CD14-positive monocyte (primary cell): ENCODE data around the gene COL27A1. TPM values are rescaled to one million over a fixed set of nuclear protein-coding genes. Genes with fewer than 3 reads are reported as not detected.

Experiments used
- DNase-seq, 3 donors: peaks; one replicate each; pipeline ENCODE4 v3.0.0-alpha.2; 2011 to 2022
- H2AFZ ChIP-seq: 2 replicates; pipeline ENCODE4 v1.6.0; 2012; ENCODE audit warnings: mild to moderate bottlenecking, low read depth, low read length, inconsistent platforms; ENCODE audit not compliant: insufficient read depth, poor library complexity, severe bottlenecking
- H3K27ac ChIP-seq, 2 donors: 1 replicate in 1 of 2; 2 replicates in 1 of 2; pipeline ENCODE4 v1.5.1; 2012 to 2013; ENCODE audit warnings: low read length in 2 of 2, control low read depth in 1 of 2, inconsistent platforms in 1 of 2, low read depth in 1 of 2, mild to moderate bottlenecking in 1 of 2
- H3K27me3 ChIP-seq, 2 donors: one replicate each; pipeline versions ENCODE4 v1.6.0 to v1.6.1; 2011 to 2013; ENCODE audit warnings: low read length in 2 of 2; ENCODE audit not compliant: control insufficient read depth in 2 of 2, insufficient read depth in 2 of 2
- H3K36me3 ChIP-seq, 2 donors: replicated peaks in 1 of 2; 1 replicate in 1 of 2; 2 replicates in 1 of 2; pipeline versions ENCODE4 v1.5.1 to v1.6.1; 2012 to 2013; ENCODE audit warnings: low read length in 2 of 2, control low read depth in 1 of 2, inconsistent platforms in 1 of 2, mild to moderate bottlenecking in 1 of 2; ENCODE audit not compliant: insufficient read depth in 2 of 2, control insufficient read depth in 1 of 2
- H3K4me1 ChIP-seq, 2 donors: 1 replicate in 1 of 2; 2 replicates in 1 of 2; pipeline versions ENCODE4 v1.5.1 to v1.6.1; 2012 to 2013; ENCODE audit warnings: low read length in 2 of 2, control low read depth in 1 of 2, inconsistent platforms in 1 of 2, mild to moderate bottlenecking in 1 of 2, moderate library complexity in 1 of 2; ENCODE audit not compliant: insufficient read depth in 2 of 2, control insufficient read depth in 1 of 2
- H3K4me2 ChIP-seq: replicated peaks from 2 replicates; pipeline ENCODE3; 2012; ENCODE audit warnings: low read length, moderate library complexity, mild to moderate bottlenecking; ENCODE audit not compliant: poor library complexity, severe bottlenecking; ENCODE audit errors: extremely low read depth
- H3K4me3 ChIP-seq, 3 experiments: fragments of 200-600 bp in 1 of 3; sonication (generic) in 1 of 3; replicated peaks in 1 of 3; 1 replicate in 2 of 3; 2 replicates in 1 of 3; pipeline ENCODE4 v1.5.1; 2011 to 2013; ENCODE audit warnings: low read length in 3 of 3, mild to moderate bottlenecking in 3 of 3, control low read depth in 2 of 3, low read depth in 2 of 3, inconsistent platforms in 1 of 3, moderate library complexity in 1 of 3
- H3K79me2 ChIP-seq: 2 replicates; pipeline ENCODE4 v1.6.0; 2012; ENCODE audit warnings: mild to moderate bottlenecking, control low read depth, inconsistent platforms, low read length, moderate library complexity; ENCODE audit not compliant: insufficient read depth
- H3K9ac ChIP-seq: 2 replicates; pipeline ENCODE4 v1.6.0; 2017; ENCODE audit warnings: low read length, mild to moderate bottlenecking; ENCODE audit not compliant: insufficient read depth, poor library complexity, severe bottlenecking
- H3K9me3 ChIP-seq, 2 donors: replicated peaks in 1 of 2; 1 replicate in 1 of 2; 2 replicates in 1 of 2; pipeline versions ENCODE4 v1.5.1 to v1.6.1; 2012 to 2013; ENCODE audit warnings: low read length in 2 of 2, control low read depth in 1 of 2; ENCODE audit not compliant: control insufficient read depth in 1 of 2, insufficient read depth in 1 of 2
- H4K20me1 ChIP-seq: 2 replicates; pipeline ENCODE4 v1.6.0; 2012; ENCODE audit warnings: mild to moderate bottlenecking, low read length, control low read depth, moderate library complexity; ENCODE audit not compliant: insufficient read depth
- H3K27ac Mint-ChIP-seq, 7 donors: one replicate each; pipeline ENCODE4 v1.8.0; 2020; ENCODE audit warnings: mild to moderate bottlenecking in 7 of 7, mixed read lengths in 7 of 7, moderate library complexity in 6 of 7, inconsistent platforms in 2 of 7
- H3K27me3 Mint-ChIP-seq, 3 donors: one replicate each; pipeline ENCODE4 v1.8.0; 2021 to 2022; ENCODE audit warnings: low read depth in 3 of 3, mild to moderate bottlenecking in 3 of 3, mixed read lengths in 3 of 3, moderate library complexity in 3 of 3, inconsistent platforms in 1 of 3
- H3K36me3 Mint-ChIP-seq, 2 donors: one replicate each; pipeline ENCODE4 v1.8.0; 2020; ENCODE audit warnings: mixed read lengths in 2 of 2, inconsistent platforms in 1 of 2, mild to moderate bottlenecking in 1 of 2
- H3K4me1 Mint-ChIP-seq: one replicate; pipeline ENCODE4 v1.8.0; 2020; ENCODE audit warnings: mild to moderate bottlenecking, mixed read lengths
- H3K4me3 Mint-ChIP-seq, 2 donors: one replicate each; pipeline ENCODE4 v1.8.0; 2020; ENCODE audit warnings: mild to moderate bottlenecking in 2 of 2, mixed read lengths in 2 of 2, moderate library complexity in 1 of 2
- H3K9me3 Mint-ChIP-seq, 7 donors: one replicate each; pipeline ENCODE4 v1.8.0; 2020 to 2022; ENCODE audit warnings: mixed read lengths in 7 of 7, mild to moderate bottlenecking in 6 of 7, moderate library complexity in 6 of 7, inconsistent platforms in 2 of 7
- WGBS: methylation state at CpG from one replicate; pipeline ENCODE4 v1.1.5; 2013; ENCODE audit warnings: missing lambda C conversion rate; ENCODE audit not compliant: insufficient coverage; 5-methylcytosine and 5-hydroxymethylcytosine counted together
- intact Hi-C, 2 donors: fragments of 100-400 bp; cut with micrococcal nuclease; formaldehyde crosslinking; loops; one replicate each; pipeline versions ENCODE4 v1.15.0 to v1.15.1; 2023
- polyA plus RNA-seq, 3 donors: library from polyadenylated mRNA; depleted of rRNA in 1 of 3; unstranded in 2 of 3; stranded (reverse) in 1 of 3; fragments of 300-500 nt in 2 of 3; fragments of >200 nt in 1 of 3; fragmentation: Illumina TruSeq in 2 of 3; gene quantifications; 1 replicate in 2 of 3; 2 replicates in 1 of 3; pipeline ENCODE4 v1.2.3, GENCODE V29; 2012 to 2021
- TF ChIP-seq, protein P1 (sequence below): fragments of 200-600 bp; IDR thresholded peaks from one replicate; pipeline ENCODE4 v1.8.0; 2022; ENCODE audit warnings: antibody characterized with exemption, mild to moderate bottlenecking

The COL27A1 gene
- polyA plus RNA-seq, 3 donors: 0.03 TPM; not detected in 2

DNA sequence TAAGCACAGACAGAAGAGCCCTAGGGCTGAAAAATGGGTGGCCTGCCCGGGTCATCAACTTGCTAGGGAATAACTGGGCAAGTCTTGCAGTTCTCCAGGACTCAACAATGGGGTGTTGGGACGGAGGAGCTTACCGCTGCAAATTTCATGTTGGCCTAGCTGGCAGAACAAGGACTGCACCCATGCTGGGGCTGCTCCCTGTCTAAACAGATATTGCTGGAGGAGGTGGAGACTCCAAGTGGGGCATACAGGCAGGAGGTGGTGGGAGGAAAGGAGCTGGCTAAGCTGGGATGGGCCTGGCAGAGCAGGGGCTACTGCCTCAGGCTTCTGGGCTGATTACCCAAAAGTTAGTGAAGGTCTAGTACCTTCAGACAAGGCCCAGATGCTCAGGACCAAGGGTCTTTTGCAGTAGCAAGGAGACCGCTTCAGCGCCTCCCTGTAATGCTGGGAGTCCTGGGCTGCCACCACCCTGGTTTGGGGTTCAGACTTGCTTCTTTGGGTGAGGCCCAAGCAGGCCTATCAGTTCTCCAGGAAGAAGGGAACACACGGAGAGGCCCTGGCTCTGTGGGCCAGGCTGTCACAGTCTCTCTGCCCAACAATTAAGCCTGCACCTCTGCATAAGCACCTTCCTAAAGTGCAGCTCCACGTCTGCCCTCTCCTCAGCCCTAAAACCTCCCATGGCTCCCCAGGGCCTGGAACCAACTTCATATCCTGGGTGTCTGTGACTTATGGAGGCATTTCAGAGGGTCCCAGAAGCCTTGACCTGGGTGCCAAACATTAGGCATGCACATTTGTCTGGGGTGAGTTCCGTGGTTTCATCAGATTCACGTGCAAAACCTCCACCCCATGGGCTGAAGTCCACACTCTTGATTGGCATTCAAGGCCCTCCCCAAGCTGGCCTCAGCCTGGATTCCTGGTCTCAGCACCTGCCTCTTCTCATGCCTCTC lies 32.0 kb upstream of the COL27A1 start:
- H3K27ac Mint-ChIP-seq: no peak overlapping the region
- Histone ChIP-seq H2AFZ (no peak overlapping the region), H3K4me2 (no peak overlapping the region), H3K4me3 (no peak overlapping the region), H3K36me3 (no peaks in the 10 kb centered on the region), H3K9me3 (peaks cover 12 to 14% of the 10 kb centered on the region in 2 donors), H3K27ac (no peak overlapping the region), H3K79me2 (no peaks in the 10 kb centered on the region), H3K27me3 (no peaks in the 10 kb centered on the region), H3K4me1 (no peaks in the 10 kb centered on the region), H4K20me1 (no peaks in the 10 kb centered on the region), H3K9ac (no peak overlapping the region)
- WGBS: 90% methylated on average over 8 of the region's 9 CpGs
- H3K4me1 Mint-ChIP-seq: peaks cover 2% of the 10 kb centered on the region
- TF ChIP-seq, protein P1, sequence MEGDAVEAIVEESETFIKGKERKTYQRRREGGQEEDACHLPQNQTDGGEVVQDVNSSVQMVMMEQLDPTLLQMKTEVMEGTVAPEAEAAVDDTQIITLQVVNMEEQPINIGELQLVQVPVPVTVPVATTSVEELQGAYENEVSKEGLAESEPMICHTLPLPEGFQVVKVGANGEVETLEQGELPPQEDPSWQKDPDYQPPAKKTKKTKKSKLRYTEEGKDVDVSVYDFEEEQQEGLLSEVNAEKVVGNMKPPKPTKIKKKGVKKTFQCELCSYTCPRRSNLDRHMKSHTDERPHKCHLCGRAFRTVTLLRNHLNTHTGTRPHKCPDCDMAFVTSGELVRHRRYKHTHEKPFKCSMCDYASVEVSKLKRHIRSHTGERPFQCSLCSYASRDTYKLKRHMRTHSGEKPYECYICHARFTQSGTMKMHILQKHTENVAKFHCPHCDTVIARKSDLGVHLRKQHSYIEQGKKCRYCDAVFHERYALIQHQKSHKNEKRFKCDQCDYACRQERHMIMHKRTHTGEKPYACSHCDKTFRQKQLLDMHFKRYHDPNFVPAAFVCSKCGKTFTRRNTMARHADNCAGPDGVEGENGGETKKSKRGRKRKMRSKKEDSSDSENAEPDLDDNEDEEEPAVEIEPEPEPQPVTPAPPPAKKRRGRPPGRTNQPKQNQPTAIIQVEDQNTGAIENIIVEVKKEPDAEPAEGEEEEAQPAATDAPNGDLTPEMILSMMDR: no peak
- no peak for DNase-seq
- H3K36me3 Mint-ChIP-seq: no peaks in the 10 kb centered on the region
- peaks cover 4 to 16% (median 14%) of the 10 kb centered on the region in 3 donors for H3K27me3 Mint-ChIP-seq
- H3K4me3 Mint-ChIP-seq: no peak overlapping the region
- intact Hi-C loops: no loop called here
- peaks cover 7 to 16% (median 12%) of the 10 kb centered on the region in 7 donors for H3K9me3 Mint-ChIP-seq

DNA sequence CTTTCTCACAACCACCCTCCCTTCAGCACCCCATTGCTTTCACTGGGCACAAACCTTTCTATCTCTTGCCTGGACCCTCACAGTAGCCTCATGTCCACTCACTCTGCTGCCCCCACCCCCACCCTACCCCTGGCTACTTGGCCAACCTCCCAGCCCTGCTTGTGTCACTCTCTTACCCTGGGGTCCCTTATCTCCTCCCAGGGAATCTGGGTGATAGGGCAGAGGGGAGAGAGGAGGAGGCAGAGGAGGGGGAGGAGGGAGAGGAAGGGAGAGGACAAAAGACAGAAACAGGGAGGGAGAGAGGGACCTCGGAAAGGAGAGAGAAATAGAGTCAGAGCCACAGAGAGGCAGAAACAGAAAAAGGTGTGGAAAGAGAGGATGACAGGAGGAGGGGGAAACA lies 31.2 kb upstream of the COL27A1 start:
- Mint-ChIP-seq H3K27ac (no peak overlapping the region), H3K4me1 (peaks cover 2% of the 10 kb centered on the region), H3K4me3 (no peak overlapping the region), H3K36me3 (no peaks in the 10 kb centered on the region), H3K27me3 (peaks cover 4 to 14% (median 10%) of the 10 kb centered on the region in 3 donors), H3K9me3 (peaks cover 7 to 17% (median 15%) of the 10 kb centered on the region in 7 donors)
- Histone ChIP-seq H3K4me1 (no peaks in the 10 kb centered on the region), H3K27ac (no peak overlapping the region), H3K9me3 (peaks cover 12 to 14% of the 10 kb centered on the region in 2 donors), H2AFZ (no peak overlapping the region), H3K4me2 (no peak overlapping the region), H3K36me3 (no peaks in the 10 kb centered on the region), H3K79me2 (no peaks in the 10 kb centered on the region), H3K4me3 (no peak overlapping the region), H4K20me1 (no peaks in the 10 kb centered on the region), H3K9ac (no peak overlapping the region), H3K27me3 (no peaks in the 10 kb centered on the region)
- TF ChIP-seq, protein P1: no peak
- DNase-seq: no peak
- intact Hi-C loops: no loop called here
- 80% methylated on average over 1 of the region's 1 CpG for WGBS
